HG03108 (cell line): ENCODE measurements around the gene MRTFA.
A peak's percentile ranks its signal among the peaks of the same experiment; 100 is the strongest.
"Not testable (repeated sequence)": the region's sequence is repeated elsewhere in the genome, so short reads cannot be mapped to it uniquely, and the experiment has no call there.

Experiments used
- ATAC-seq: cut with Tn5 transposase; IDR thresholded peaks from one replicate; pipeline ENCODE4 v1.9.1; 2021; ENCODE audit warnings: moderate library complexity; ENCODE audit not compliant: unreplicated experiment

MRTFA gene

DNA sequence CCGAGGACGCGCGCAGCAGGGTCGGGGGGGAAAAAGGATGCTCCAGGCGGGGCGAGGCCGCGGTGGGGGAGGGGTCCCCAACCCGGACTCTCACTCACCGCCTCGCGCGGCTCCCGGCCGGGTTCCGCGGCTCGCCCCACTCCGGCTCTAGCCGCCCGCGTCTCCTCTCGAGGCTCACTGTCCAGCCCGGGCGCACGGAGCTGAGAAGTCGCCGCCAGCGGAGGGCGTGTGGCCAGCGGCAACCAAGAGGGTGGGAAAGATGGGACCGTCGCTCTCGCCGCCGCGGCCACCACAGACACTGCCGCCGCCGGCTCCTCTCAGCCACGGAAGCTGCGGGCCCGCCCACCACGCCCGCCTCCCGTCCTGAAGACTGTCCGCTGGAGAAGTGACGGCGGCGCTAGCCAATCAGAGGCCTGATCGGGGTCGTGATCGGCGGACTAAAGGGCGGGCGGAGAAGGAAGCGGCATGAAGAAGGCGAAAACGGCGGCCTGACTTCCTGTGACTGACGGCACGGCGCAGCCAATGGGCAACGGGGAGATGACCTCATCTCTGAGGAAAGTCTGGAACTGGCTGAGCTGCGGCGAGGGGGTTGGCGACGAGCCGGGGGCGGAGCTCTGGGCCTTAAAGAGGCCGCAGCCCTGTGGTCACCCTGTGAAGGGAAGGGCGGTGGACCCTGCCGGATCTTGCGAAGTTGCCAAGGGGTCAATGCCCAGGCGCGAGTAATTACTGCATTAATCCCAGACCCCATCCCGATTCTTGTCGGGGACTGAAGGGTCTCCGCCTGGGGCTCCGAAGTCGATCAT lies at the start of gene MRTFA:
TSS of gene MRTFA (minus strand) at position 340 of the 803 bp plus-strand sequence.
- ATAC-seq = peak; percentile 91

DNA sequence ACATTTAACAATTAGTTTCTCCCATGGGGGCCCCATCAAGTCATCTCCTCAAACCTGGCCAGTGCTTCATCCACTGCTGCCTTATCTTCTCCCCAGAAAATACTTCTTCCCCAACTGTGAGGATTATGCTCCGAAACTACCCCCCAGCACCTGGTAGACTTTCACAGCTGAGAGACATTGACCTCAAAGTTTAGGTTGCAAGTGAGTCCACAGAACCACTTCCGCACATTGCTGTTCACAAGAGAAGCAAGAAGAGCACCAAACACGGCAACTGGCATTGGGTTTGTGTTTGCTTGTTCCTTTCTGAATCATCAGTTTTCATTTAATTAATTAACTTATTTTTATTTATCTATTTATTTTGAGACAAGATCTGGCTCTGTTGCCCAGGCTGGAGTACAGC lies 48.9 kb upstream of the MRTFA start:
- no peak for ATAC-seq

DNA sequence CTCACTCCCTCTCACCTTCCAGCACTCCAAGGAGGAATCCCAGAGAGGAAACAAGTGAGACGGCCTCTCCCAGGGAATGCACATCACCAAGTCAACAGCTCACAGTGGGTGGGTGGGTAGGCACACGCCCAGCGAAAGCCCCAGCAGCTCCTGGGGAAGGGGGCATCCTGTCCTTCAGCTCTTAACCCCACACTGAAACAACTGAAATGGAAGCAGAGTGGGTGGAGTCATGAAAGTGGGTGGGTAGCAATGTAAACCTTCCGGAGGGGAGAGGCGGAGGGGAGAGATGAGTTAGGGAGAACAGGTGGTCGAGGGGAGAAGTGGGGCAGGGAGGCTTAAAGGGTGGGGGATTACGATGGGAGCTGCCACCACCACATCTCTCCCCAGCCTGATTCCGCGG lies 48.2 kb upstream of the MRTFA start:
- ATAC-seq = no peak

DNA sequence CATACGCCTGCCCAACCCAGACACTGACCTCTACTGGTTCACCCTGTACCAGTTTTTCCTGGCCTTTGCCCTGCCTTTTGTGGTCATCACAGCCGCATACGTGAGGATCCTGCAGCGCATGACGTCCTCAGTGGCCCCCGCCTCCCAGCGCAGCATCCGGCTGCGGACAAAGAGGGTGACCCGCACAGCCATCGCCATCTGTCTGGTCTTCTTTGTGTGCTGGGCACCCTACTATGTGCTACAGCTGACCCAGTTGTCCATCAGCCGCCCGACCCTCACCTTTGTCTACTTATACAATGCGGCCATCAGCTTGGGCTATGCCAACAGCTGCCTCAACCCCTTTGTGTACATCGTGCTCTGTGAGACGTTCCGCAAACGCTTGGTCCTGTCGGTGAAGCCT lies 44.9 kb upstream of the MRTFA start:
- no peak for ATAC-seq

DNA sequence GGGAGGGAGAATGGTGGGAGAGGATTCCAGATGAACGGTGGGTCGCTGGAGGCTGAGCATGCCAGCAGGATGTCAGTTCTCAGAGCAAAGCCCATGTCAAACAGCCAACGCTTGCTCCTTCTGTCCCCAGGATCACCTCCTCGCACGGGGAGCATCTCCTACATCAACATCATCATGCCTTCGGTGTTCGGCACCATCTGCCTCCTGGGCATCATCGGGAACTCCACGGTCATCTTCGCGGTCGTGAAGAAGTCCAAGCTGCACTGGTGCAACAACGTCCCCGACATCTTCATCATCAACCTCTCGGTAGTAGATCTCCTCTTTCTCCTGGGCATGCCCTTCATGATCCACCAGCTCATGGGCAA lies 44.3 kb upstream of the MRTFA start:
- ATAC-seq = no peak

DNA sequence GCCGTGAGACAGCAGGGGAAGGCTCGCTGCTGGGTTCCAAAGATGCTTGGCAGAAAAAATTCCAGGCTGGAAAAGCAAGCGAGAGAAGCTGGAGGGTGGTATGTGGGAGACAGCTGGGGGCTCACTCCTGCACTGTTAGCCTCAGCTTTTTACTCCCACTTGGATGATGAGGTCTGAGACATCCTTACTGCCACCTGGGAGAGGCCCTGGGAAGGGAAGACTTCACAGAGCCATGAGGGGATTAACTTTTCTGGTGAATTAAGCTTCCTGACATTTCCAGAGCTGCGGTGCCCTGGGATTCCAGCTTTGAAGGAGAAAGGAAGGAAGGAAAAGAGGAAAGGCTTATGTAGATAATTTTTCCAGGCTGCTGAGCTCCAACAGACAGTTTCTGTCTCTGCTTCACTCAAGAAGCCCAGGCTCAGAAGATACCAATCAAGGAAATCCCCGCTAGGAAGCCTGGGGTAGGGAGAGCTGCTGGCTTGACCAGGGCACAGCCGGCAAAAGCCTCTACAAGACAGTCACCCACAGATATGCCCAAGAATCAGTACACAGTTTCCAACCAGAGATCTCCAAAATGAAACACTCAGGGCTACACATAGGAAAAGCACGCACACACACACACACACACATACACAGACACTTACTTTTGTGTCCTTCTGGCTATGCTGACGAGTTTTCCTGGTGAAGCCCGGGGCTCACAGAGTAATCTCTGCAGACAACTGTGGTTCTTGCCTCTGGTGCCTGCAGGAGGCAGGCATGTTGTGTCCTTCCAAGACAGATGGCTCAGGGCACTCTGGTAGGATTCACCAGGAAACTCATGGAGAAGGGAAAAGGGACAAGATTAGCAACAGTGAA lies 43.7 kb upstream of the MRTFA start:
- no peak for ATAC-seq

DNA sequence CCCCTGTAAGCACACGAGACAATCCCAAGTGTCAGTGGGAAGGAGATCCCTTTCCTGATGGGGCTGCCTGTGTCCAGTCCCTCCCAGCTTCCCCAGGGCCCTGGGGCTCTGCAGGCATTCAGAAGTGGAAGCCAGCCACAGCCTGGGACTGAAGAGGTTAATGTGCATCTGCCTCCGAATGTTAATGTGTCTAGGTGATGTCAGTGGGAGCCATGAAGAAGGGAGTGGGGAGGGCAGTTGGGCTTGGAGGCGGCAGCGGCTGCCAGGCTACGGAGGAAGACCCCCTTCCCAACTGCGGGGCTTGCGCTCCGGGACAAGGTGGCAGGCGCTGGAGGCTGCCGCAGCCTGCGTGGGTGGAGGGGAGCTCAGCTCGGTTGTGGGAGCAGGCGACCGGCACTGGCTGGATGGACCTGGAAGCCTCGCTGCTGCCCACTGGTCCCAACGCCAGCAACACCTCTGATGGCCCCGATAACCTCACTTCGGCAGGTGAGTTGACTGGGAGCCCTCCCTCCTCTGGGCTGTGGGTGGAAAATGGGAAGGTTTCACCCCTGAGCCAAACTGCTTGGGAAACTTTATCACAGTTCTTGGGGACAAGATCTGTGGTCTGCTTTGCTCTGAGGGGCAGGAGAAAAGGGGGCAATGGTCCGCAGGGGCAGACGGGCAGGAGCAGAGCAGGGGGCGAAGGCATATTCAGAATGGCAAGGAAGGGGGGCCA lies 42.9 kb upstream of the MRTFA start, which contains the start of gene MCHR1:
TSS of gene MCHR1 (plus strand) at position 236 of the 715 bp plus-strand sequence. CDS start at position 405, 169 bp downstream.
- no peak for ATAC-seq

DNA sequence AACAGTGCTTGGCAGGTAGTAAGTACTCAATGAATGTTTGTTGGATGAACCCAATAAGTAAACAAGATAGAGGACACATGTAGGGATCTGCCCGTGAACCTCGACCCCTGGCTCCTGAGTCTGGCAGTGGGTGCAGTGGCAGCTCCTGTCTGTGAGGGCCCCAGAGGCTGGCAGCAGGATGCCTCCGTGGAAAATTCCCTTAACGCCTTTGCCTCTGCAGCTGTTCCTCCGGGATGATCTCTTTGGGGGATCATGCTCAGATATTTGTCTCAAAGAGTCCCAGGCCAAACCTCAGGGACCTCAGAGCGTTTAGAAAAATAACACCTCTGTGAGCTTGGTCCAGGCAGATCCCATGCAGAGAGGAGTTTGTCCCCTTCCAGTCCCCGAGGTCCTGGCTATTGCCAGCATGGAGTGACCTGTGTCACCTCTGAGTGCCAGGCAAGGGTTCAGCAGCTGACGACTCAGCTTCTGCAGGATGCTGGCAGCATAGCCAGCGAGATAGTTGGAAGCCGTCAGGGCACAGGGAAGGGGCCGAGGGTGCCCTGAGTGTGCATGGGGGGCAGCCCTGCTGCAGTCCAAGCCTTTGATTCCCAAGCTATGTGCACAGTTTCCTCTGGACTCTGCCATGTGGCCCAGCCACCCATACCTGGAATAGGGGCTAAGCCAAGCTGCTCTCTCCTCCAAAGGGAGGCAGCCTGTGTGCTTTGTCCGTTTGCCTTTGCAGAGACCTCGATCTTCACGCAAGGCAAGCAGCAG lies 42.2 kb upstream of the MRTFA start:
- no peak for ATAC-seq

DNA sequence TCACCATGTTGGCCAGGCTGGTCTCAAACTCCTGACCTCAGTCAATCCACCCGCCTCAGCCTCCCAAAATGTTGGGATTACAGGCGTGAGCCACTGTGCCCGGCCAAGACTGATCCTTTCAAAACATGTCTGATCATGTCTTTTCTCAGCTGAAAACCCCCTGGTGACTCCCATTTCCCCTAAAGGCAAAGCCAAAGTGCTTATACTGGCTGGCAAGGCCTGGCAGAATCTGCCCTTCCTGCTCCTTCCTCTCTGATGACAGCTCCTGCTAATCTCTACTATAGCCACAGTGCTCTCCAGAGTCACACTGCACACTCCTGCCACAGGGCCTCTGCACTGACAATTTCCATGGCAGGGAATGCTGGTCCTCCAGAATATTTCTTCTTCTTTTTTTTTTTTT lies 40.1 kb upstream of the MRTFA start:
- ATAC-seq = no peak

DNA sequence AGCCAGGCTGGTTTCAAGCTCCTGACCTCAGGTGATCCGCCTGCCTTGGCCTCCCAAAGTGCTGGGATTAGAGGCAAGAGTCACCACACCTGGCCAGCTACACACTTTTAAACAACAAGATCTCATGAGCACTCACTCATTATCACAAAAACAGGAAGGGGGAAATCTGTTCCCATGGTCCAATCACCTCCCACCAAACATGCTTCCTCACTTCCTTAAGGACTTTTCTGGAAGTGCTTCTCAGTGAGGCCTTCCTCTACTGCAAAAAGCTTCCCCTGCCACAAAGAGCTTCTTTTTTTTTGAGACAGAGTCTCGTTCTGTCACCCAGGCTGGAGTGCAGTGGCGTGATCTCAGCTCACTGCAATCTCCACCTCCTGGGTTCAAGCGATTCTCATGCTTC lies 39.6 kb upstream of the MRTFA start:
- ATAC-seq = not testable (repeated sequence)

DNA sequence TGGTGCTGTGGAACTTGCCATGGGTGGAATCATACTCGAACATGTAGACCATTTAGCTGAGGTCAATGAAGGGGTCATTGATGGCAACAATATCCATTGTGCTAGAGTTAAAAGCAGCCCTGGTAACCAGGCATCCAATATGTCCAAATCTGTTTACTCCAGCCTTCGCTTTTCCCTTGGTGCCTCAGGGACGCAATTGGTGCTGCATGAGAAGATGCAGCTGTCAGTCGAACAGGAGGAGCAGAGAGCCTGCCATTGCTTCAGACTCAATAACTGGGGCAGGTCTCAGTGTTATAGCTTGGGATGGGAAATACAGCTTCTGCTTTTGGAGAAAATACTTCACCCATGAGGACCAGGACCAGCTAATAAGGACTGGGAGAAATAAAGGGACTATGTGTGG lies 37.8 kb upstream of the MRTFA start:
- ATAC-seq = no peak

DNA sequence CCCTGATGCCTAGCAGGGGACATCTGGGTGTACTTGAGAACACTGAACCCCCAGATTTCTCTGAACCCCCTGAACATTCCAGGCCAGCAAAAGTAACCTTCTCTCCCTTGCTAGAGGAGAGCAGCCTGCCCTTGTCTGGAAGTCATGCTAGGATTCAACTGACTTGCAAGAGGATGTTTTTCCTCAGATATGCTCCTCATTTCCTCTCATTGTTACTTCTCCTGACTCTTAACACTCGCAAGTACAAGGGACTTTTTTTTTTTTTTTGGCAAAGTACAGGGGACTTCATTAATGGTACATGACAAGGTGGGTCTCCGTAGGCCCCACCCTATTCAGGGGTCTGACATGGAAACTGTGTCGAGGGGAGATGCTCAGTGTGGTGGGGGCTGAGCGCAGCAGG lies 36.5 kb upstream of the MRTFA start:
- no peak for ATAC-seq

DNA sequence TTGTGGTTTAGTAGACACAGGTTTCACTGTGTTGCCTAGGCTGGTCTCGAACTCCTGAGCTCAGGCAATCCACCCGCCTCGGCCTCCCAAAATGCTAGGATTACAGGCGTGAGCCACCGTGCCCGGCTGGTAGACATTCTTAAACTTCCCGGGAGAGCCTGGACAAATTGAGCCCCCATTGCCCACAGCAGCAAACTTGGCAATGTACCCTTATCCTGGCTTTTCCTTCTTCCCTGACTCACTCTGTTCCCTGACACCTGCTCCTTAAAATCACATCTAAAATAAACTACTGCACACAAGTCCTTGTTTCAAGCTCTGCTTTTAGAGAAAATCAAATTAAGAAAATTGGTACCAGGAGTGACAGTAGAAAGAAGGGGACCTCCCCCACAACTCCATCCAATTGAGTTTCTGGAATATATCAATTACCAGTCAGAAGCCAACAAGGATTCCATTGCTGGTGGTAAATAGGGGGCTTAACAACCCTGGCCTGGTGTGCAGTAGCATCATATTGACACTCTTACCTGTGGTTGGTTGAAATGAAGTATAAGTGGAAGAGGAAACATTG lies 35.4 kb upstream of the MRTFA start:
- ATAC-seq = no peak

DNA sequence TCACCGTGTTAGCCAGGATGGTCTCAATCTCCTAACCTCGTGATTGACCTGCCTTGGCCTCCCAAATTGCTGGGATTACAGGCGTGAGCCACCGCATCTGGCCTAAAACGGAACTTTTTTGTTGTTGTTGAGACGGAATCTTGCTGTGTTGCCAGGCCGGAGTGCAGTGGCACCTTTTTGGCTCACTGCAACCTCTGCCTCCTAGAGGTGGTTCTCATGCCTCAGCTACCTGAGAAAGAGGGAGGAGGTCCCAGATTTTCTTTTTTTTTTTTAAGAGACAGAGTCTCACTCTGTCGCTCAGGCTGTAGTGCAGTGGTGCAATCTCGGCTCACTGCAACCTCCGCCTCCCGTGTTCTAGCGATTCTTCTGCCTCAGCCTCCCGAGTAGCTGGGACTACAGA lies 34.9 kb upstream of the MRTFA start:
- no peak for ATAC-seq

DNA sequence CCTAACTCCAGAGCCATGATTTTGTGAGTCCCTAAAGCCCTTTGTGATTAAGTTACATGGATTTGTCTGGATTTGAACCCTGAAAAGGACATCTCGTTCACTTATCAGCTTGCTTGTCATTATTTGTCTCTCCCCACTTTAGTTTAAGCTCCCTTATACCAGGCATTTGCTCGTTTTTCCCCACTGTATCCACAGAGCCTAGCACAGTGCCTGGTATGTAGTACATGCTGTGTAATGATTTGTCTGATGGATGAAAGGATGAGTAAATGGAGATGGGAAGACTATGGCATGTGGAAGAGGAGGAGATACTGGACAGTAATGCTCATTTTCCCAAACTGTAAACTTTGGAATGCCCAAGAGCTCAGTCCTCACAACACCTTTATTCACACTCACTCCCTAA lies 33.5 kb upstream of the MRTFA start:
- no peak for ATAC-seq

DNA sequence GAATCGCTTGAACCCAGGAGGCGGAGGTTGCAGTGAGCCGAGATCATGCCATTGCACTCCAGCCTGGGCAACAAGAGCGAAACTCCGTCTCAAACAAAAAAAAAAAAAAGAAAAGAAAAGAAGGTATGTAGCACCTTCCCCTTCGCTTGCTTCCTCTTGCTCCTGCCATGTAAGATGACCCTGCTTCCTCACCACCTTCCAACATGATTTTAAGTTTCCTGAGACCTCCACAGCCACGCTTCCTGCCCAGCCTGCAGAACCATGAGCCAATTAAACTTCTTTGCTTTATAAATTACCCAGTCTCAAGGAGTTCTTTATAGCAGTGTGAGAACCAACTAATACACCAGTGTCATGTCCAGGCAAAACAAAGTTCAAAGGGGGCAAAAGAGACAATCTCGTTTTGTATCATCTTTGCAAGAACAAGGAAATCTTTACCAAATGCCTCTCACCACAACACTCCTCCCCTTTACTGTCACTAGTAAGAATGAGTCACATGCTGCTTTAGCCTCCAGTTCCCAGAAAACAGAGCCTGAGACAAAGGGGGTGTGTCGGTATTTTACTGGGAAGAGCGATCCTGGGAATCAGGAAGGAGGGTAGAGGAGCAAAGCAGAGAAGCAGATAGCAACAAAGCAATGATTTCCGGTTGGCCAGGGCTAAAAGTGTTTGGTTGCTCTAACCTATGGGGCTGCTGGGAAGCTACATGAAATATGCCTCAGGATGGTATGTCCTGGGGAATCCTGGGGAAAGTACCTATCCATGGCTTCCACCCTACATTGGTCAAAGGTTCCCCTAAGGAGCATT lies 32.3 kb upstream of the MRTFA start:
- ATAC-seq = no peak

DNA sequence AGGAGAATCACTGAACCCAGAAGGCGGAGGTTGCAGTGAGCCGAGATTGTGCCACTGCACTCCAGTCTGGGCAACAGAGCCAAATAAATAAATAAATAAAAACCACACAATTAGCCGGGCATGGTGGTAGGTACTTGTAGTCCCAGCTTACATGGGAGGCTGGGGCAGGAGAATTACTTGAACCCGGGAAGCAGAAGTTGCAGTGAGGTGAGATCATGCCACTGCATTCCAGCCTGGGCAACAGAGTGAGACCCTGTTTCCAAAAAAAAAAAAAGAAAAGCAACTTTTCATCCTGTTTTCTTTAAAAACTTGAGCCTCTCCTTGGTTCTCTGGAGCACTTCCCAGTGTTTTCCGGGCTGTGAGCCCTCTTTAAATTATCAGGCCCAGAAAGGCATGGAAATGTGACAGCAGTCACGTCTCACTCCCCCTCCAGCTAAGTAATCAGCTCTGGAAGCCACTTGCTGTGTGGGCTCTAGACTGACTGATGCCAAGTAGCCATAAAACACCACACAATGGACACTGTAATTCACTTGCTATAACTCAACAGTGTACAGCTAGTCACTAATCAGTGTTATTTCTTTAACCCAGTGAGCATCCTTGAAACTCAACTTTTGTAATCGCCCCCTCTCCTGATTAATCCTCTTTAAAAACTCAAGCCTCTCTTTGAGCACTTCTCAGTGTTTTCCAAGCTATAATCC lies 29.8 kb upstream of the MRTFA start:
- ATAC-seq = no peak

DNA sequence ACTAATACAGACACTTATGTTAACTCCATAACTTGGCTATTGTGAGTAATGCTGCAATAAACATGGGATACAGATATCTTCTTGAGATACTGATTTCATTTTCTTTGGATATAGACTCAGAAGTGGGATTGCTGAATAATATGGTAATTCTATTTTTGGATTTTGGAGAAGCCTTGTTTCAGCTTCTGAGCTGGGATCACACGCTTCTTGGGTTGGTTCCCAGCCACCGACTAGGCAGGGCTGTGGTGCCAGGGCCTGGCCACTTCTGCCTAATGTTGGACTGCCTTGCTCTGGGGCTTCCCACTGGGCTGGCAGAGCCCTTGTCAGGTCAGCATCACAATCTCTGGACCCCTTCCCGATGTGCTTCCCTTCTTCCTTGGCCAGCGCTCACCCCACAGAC lies 28.8 kb upstream of the MRTFA start:
- ATAC-seq = no peak

DNA sequence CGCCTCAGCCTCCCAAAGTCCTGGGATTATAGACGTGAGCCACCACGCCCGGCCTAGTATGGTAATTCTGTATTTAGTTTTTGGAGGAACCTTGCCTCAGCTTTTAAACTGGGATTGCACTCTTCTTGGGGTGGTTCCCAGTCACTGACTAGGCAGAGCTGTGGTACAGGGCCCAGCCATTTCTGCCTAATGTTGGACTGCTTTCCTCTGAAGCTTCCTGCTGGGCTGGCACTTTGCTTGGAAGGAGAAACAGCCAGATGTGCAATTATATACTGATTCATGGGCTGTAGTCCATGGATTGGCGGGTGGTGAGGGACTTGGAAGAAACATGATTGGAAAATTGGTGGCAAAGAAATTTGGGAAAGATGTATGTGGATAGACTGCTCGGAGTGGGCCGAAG lies 25.2 kb upstream of the MRTFA start:
- no peak for ATAC-seq
